HUES48 (cell line): Measurements from ENCODE around the gene JUNB.

Experiments
- H3K27ac ChIP-seq: one replicate; pipeline ENCODE4 v1.7.0; 2013; ENCODE audit warnings: low read depth, low read length, inconsistent platforms
- H3K27me3 ChIP-seq: 2 replicates; pipeline ENCODE4 v1.6.1; 2013; ENCODE audit warnings: mild to moderate bottlenecking, low read length; ENCODE audit not compliant: control insufficient read depth, insufficient read depth
- H3K36me3 ChIP-seq: 2 replicates; pipeline ENCODE4 v1.6.1; 2013; ENCODE audit warnings: low read length; ENCODE audit not compliant: control insufficient read depth, insufficient read depth
- H3K4me1 ChIP-seq: 2 replicates; pipeline ENCODE4 v1.6.1; 2013; ENCODE audit warnings: mild to moderate bottlenecking, low read length; ENCODE audit not compliant: control insufficient read depth, insufficient read depth
- H3K4me3 ChIP-seq: 2 replicates; pipeline ENCODE4 v1.5.1; 2013; ENCODE audit warnings: mild to moderate bottlenecking, low read depth, low read length
- H3K9ac ChIP-seq: 2 replicates; pipeline ENCODE4 v1.6.1; 2013; ENCODE audit warnings: mild to moderate bottlenecking, low read depth, low read length, moderate library complexity
- H3K9me3 ChIP-seq: 2 replicates; pipeline ENCODE4 v1.6.1; 2013; ENCODE audit warnings: low read length; ENCODE audit not compliant: control insufficient read depth, insufficient read depth

The JUNB gene

GRCh38 chr19:12821761-12822160 is 30.5 kb downstream of the JUNB start:
- Histone ChIP-seq H3K9me3 (no peaks in the 10 kb centered on the region), H3K4me3 (no peak overlapping the region), H3K9ac (no peak overlapping the region), H3K36me3 (peaks cover 6% of the 10 kb centered on the region), H3K4me1 (no peaks in the 10 kb centered on the region), H3K27me3 (no peaks in the 10 kb centered on the region), H3K27ac (no peak overlapping the region)

GRCh38 chr19:12825254-12826131 is 34.2 kb downstream of the JUNB start:
- no peak overlapping the region for H3K27ac ChIP-seq
- H3K9me3 ChIP-seq = no peaks in the 10 kb centered on the region
- H3K9ac ChIP-seq = no peak overlapping the region
- peak overlapping the region; percentile 54 for H3K4me3 ChIP-seq
- no peaks in the 10 kb centered on the region for H3K27me3 ChIP-seq
- no peaks in the 10 kb centered on the region for H3K36me3 ChIP-seq
- H3K4me1 ChIP-seq = no peaks in the 10 kb centered on the region

GRCh38 chr19:12828494-12828893 is 37.2 kb downstream of the JUNB start:
- Histone ChIP-seq H3K27ac (no peak overlapping the region), H3K4me1 (peaks cover 5% of the 10 kb centered on the region; the same call in 1 of the 2 replicates), H3K9ac (no peak overlapping the region), H3K27me3 (peaks cover 7% of the 10 kb centered on the region; the same call in 1 of the 2 replicates), H3K9me3 (no peaks in the 10 kb centered on the region), H3K36me3 (no peaks in the 10 kb centered on the region), H3K4me3 (peak overlapping the region; percentile 49; the same call in 1 of the 2 replicates)

- Histone ChIP-seq H3K27ac (no peak overlapping the region), H3K36me3 (no peaks in the 10 kb centered on the region), H3K27me3 (peaks cover 21% of the 10 kb centered on the region), H3K9ac (no peak overlapping the region), H3K4me3 (peak overlapping the region; percentile 30; the same call in 1 of the 2 replicates), H3K4me1 (peaks cover 8% of the 10 kb centered on the region), H3K9me3 (no peaks in the 10 kb centered on the region)
Observed at GRCh38 chr19:12833418-12833737, 42.1 kb downstream of the JUNB start.

GRCh38 chr19:12833738-12834565 is 42.7 kb downstream of the JUNB start:
- no peaks in the 10 kb centered on the region for H3K36me3 ChIP-seq
- H3K27ac ChIP-seq = no peak overlapping the region
- peak overlapping the region; percentile 71 for H3K4me3 ChIP-seq
- H3K9me3 ChIP-seq = no peaks in the 10 kb centered on the region
- no peak overlapping the region for H3K9ac ChIP-seq
- H3K27me3 ChIP-seq = peaks cover 22% of the 10 kb centered on the region
- H3K4me1 ChIP-seq = peaks cover 10% of the 10 kb centered on the region

GRCh38 chr19:12834566-12834943 is 43.3 kb downstream of the JUNB start, which contains the start of gene RTBDN:
Gene RTBDN (minus strand): TSS chr19:12834579. CDS start chr19:12829979, 4,600 bp downstream.
- no peak within 1 kb of the TSS for H3K27ac ChIP-seq
- no peaks in the 10 kb centered on the region for H3K36me3 ChIP-seq
- no peaks in the 10 kb centered on the region for H3K9me3 ChIP-seq
- peak within 1 kb of the TSS; percentile 71 for H3K4me3 ChIP-seq
- no peak within 1 kb of the TSS for H3K9ac ChIP-seq
- peaks cover 12% of the 10 kb centered on the region for H3K4me1 ChIP-seq
- H3K27me3 ChIP-seq = peaks cover 27% of the 10 kb centered on the region

- Histone ChIP-seq H3K27ac (no peak overlapping the region), H3K4me3 (peak overlapping the region; percentile 71; the same call in 1 of the 2 replicates), H3K9ac (no peak overlapping the region), H3K9me3 (no peaks in the 10 kb centered on the region), H3K36me3 (no peaks in the 10 kb centered on the region), H3K4me1 (peaks cover 16% of the 10 kb centered on the region), H3K27me3 (peaks cover 27% of the 10 kb centered on the region)
Observed at GRCh38 chr19:12834976-12835757, 43.9 kb downstream of the JUNB start.

GRCh38 chr19:12836529-12836863 is 45.2 kb downstream of the JUNB start:
- H3K27me3 ChIP-seq = peaks cover 25% of the 10 kb centered on the region
- no peak overlapping the region for H3K27ac ChIP-seq
- peaks cover 18% of the 10 kb centered on the region for H3K4me1 ChIP-seq
- no peak overlapping the region for H3K9ac ChIP-seq
- H3K9me3 ChIP-seq = no peaks in the 10 kb centered on the region
- no peaks in the 10 kb centered on the region for H3K36me3 ChIP-seq
- H3K4me3 ChIP-seq = peak overlapping the region; percentile 18; the same call in 1 of the 2 replicates

GRCh38 chr19:12837225-12837624 is 45.9 kb downstream of the JUNB start:
- Histone ChIP-seq H3K4me1 (peaks cover 18% of the 10 kb centered on the region), H3K27me3 (peaks cover 20% of the 10 kb centered on the region)

GRCh38 chr19:12838182-12838885 is 47.0 kb downstream of the JUNB start, which contains the start of gene MAST1:
Gene MAST1 (plus strand): TSS chr19:12838515. CDS start chr19:12838573, 58 bp downstream.
- Histone ChIP-seq H3K9me3 (no peaks in the 10 kb centered on the region), H3K4me1 (peaks cover 14% of the 10 kb centered on the region), H3K36me3 (peaks cover 5% of the 10 kb centered on the region; the same call in 1 of the 2 replicates), H3K4me3 (peak within 1 kb of the TSS; percentile 77), H3K27me3 (peaks cover 20% of the 10 kb centered on the region), H3K27ac (peak within 1 kb of the TSS; percentile 57), H3K9ac (no peak within 1 kb of the TSS)

More at GRCh38 chr19:12837225-12837624, 45.9 kb downstream of the JUNB start:
- Histone ChIP-seq H3K4me3 (no peak overlapping the region), H3K36me3 (no peaks in the 10 kb centered on the region), H3K9ac (no peak overlapping the region), H3K27ac (no peak overlapping the region), H3K9me3 (no peaks in the 10 kb centered on the region)
